HL-60 (cell line): Measurements from ENCODE around the gene SSRP1.

Source experiments
- DNase-seq, 2 experiments: peaks; one replicate each; pipeline ENCODE4 v3.0.0-alpha.2; 2010 to 2020; ENCODE audit warnings: low read depth in 1 of 2, low spot score in 1 of 2
- H3K27ac ChIP-seq: fragments of 250-450 bp; sonication (Bioruptor Pico); replicated peaks from 2 replicates; pipeline ENCODE4 v1.5.1; 2020; ENCODE audit warnings: mild to moderate bottlenecking, moderate library complexity
- H3K27me3 ChIP-seq: fragments of 250-450 bp; sonication (Bioruptor Pico); 2 replicates; pipeline ENCODE4 v1.5.1; 2021; ENCODE audit warnings: mild to moderate bottlenecking, moderate library complexity; ENCODE audit not compliant: insufficient read depth, poor library complexity, severe bottlenecking
- H3K4me3 ChIP-seq: replicated peaks from 2 replicates; pipeline ENCODE4 v1.5.1; 2011; ENCODE audit warnings: mild to moderate bottlenecking, control low read depth, low read length; ENCODE audit not compliant: insufficient read depth
- GABPA ChIP-seq: IDR thresholded peaks from 2 replicates; pipeline ENCODE4 v1.6.1; 2012; ENCODE audit warnings: low read depth
- POLR2AphosphoS5 ChIP-seq: IDR thresholded peaks from 2 replicates; pipeline ENCODE4 v1.6.1; 2012; ENCODE audit warnings: low read depth
- SPI1 ChIP-seq: IDR thresholded peaks from 2 replicates; pipeline ENCODE4 v1.6.1; 2012; ENCODE audit warnings: low read depth, mild to moderate bottlenecking, borderline replicate concordance
- TF ChIP-seq, protein P1 (sequence below): IDR thresholded peaks from one replicate; pipeline ENCODE4 v1.5.1; 2011; ENCODE audit warnings: low read length, control low read depth, inconsistent platforms; ENCODE audit not compliant: insufficient read depth
- TF ChIP-seq, protein P2 (sequence below): IDR thresholded peaks from 2 replicates; pipeline ENCODE4 v1.6.1; 2012; ENCODE audit warnings: low read depth; ENCODE audit not compliant: insufficient replicate concordance

Gene SSRP1

DNA sequence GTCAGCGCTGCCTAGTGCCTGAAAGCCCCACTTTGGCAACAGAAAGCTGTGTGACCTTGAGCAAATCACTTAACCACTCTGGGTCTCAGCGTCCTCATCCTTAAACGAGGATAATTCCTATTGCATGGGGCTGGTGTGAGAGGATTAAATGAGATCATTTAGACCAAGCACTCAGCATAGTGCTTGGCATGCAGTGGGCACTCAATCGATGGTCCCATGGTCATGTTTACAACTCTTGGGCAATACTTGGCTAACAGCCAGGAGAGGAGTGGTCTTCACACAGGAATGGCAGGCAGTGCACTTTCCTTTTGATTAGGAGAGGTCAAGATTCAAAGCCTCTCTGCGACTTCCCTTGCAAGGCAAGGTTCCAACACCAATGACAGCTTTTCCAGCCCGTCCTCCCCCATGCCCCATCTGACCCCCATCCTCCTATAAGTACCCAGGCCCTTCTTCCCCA is 25.0 kb downstream of the SSRP1 start:
- Histone ChIP-seq H3K27me3 (no peaks in the 10 kb centered on the region), H3K27ac (no peak overlapping the region), H3K4me3 (no peak overlapping the region)
- DNase-seq = no peak
- TF ChIP-seq, protein P1, sequence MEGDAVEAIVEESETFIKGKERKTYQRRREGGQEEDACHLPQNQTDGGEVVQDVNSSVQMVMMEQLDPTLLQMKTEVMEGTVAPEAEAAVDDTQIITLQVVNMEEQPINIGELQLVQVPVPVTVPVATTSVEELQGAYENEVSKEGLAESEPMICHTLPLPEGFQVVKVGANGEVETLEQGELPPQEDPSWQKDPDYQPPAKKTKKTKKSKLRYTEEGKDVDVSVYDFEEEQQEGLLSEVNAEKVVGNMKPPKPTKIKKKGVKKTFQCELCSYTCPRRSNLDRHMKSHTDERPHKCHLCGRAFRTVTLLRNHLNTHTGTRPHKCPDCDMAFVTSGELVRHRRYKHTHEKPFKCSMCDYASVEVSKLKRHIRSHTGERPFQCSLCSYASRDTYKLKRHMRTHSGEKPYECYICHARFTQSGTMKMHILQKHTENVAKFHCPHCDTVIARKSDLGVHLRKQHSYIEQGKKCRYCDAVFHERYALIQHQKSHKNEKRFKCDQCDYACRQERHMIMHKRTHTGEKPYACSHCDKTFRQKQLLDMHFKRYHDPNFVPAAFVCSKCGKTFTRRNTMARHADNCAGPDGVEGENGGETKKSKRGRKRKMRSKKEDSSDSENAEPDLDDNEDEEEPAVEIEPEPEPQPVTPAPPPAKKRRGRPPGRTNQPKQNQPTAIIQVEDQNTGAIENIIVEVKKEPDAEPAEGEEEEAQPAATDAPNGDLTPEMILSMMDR = no peak
- TF ChIP-seq GABPA (no peak), POLR2AphosphoS5 (no peak), SPI1 (no peak)
- TF ChIP-seq, protein P2, sequence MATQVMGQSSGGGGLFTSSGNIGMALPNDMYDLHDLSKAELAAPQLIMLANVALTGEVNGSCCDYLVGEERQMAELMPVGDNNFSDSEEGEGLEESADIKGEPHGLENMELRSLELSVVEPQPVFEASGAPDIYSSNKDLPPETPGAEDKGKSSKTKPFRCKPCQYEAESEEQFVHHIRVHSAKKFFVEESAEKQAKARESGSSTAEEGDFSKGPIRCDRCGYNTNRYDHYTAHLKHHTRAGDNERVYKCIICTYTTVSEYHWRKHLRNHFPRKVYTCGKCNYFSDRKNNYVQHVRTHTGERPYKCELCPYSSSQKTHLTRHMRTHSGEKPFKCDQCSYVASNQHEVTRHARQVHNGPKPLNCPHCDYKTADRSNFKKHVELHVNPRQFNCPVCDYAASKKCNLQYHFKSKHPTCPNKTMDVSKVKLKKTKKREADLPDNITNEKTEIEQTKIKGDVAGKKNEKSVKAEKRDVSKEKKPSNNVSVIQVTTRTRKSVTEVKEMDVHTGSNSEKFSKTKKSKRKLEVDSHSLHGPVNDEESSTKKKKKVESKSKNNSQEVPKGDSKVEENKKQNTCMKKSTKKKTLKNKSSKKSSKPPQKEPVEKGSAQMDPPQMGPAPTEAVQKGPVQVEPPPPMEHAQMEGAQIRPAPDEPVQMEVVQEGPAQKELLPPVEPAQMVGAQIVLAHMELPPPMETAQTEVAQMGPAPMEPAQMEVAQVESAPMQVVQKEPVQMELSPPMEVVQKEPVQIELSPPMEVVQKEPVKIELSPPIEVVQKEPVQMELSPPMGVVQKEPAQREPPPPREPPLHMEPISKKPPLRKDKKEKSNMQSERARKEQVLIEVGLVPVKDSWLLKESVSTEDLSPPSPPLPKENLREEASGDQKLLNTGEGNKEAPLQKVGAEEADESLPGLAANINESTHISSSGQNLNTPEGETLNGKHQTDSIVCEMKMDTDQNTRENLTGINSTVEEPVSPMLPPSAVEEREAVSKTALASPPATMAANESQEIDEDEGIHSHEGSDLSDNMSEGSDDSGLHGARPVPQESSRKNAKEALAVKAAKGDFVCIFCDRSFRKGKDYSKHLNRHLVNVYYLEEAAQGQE = no peak

DNA sequence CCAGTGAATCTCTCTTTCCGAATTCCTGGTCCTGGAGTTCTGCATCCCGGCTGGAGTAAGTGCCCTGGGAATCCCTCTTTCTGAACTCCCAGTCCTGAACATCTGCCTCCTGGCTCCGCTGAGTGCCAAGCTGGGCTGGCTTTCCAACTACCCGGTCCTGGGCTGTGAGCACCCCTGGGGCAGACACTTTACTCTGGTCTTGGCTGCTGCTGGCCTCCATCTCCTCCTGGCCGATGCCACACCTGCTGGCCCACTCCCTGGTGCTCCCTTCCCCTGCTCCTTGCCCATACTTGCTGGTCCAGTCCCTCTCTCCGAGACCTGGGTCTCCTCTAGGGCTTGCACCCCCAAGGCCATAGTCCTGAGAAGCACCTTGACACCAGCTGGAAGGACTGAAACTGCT is 25.6 kb downstream of the SSRP1 start:
- no peaks in the 10 kb centered on the region for H3K27me3 ChIP-seq
- no peak overlapping the region for H3K27ac ChIP-seq
- TF ChIP-seq SPI1 = no peak
- TF ChIP-seq GABPA = no peak
- no peak for TF ChIP-seq POLR2AphosphoS5
- TF ChIP-seq, protein P1 = no peak
- TF ChIP-seq, protein P2 = no peak
- no peak for DNase-seq
- H3K4me3 ChIP-seq = no peak overlapping the region

DNA sequence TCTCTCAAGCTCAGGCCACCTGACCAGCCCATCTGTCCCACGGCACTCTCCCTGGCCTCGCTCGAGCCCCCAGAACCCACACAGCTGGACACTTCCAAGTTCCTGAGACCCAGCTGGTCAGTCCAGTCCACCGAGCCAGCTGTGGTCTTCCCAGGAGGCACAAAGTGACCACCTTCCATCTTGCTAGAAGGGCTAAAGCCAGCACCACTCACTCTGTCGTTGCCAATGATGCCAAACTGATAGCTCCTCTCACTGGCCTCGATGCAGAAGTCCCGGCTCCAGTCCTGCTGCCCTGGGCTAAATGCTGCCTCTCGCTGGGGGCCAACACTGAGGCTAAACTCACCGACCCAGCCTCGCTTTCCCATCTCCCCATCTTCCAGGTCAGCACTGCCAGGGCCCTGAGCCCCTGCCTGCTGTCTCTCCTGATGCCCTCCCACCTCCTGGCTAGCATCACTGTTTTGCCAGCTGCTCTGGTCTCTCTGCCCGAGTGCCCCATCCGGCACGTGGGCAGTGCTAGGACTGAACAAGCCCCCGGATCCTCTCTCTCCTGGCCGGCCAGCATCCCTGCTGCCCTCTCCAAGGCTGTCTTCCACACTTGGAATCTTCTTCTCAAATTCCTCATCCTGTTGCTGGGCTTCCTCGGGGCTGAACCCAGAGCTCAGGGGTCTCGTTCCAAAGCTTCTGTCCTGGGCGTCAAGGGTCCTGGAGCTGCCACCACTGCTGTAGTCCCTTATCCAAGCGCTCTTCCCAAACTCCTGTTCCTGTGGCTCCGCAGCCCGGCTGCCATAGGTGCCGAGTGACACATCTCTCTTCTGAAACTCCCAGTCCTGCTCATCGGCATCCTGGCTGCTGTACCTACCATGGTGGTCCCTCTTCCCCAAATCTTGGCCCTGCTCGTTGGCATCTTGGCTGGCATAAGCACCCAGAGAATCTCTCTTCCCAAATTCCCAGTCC is 26.3 kb downstream of the SSRP1 start:
- no peaks in the 10 kb centered on the region for H3K27me3 ChIP-seq
- no peak overlapping the region for H3K4me3 ChIP-seq
- TF ChIP-seq GABPA = no peak
- DNase-seq = no peak
- H3K27ac ChIP-seq = no peak overlapping the region

DNA sequence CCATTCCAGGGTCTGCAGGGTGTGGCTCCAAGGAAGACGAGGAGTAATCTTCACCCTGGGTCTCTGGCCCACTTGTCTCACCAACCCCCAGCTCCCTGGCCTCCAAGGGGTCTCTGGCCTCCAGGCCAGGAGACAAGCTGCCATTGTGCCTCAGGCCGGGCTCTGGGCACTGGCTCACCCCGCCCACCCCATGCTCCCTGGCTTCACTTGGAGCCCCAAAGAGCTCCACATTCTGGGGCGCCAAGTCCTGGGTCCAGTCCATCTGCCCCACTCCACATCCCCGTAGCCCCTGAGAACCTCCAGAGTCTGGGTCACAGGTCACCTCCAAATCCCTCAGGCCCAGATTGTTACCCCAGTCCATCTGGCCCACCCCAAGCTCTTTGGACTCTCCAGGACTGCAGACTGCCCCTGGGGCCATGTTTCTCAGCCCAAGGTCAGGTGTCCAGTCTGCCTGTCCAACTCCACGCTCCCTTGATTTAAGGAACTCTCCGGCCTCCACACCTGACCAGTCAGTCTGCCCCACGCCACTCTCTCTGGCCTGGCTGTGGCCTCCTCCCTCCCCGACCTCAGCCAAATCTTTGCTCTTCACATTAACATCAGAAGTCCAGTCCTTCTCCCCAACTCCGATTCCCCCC is 27.1 kb downstream of the SSRP1 start:
- H3K27ac ChIP-seq = no peak overlapping the region
- TF ChIP-seq SPI1 = no peak
- TF ChIP-seq GABPA = no peak
- TF ChIP-seq, protein P2 = no peak
- TF ChIP-seq POLR2AphosphoS5 = no peak
- TF ChIP-seq, protein P1 = no peak

More for the DNA sequence above, 27.1 kb downstream of the SSRP1 start:
- H3K4me3 ChIP-seq = no peak overlapping the region
- no peaks in the 10 kb centered on the region for H3K27me3 ChIP-seq
- no peak for DNase-seq
